ENCODE results near the gene ZNF587B.

- TF ChIP-seq EP300 (IDR thresholded peaks at IDR 0.05) (no peak), CTCF (IDR thresholded peaks at IDR 0.05) (no peak)
Measured at GRCh38 chr19:57814505-57815246, 15.4 kb upstream of the ZNF587B start, which contains the start of gene ZNF552.

All from suprapubic skin (tissue), 3 donors.